GM21576 (cell line): ENCODE measurements around the gene RNH1.

ENCODE experiments used
- ATAC-seq: cut with Tn5 transposase; IDR thresholded peaks from one replicate; pipeline ENCODE4 v1.9.1; 2021; ENCODE audit warnings: mild to moderate bottlenecking, moderate library complexity; ENCODE audit not compliant: unreplicated experiment

RNH1 gene

DNA sequence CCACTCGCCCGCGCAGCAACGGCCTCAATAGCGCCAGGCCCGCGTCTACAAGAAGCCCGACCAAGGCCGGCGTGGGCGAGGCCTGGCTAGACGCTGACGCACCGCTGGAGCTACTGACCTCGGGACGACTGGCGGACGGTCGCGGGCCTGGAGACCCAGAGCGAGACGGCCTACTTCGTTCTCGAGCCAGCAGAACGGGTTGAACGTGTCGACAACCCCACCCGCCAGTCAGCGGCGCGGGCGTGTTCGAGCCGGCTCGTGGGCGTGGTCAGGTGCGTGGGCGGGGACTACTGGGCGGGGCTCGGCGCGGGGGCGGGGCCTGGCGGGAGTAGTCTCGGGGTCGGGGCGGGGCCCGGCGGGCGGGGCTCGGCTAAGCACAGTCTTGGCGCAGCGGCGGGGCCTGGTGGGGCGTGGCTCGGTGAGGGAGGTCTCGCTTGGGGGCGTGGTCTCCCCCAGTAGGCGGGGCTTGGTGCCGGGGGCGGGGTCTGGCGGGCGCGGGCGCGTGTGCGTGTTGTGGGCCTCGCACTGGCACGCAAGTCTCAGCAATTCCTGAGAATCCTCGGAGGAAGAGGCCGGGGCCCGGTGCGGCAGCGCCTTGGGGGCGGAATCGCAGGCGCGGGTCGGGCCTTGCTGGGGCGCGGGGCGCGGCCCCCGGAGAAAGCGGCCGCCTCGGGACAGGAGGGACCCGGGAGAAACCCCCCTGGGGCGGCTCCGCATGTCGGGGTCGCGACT, at the start of gene RNH1:
TSS of gene RNH1 (minus strand) at position 248 of the 732 bp plus-strand sequence. CDS start 5,080 bp downstream, outside the sequence.
- ATAC-seq = peak; percentile 42

DNA sequence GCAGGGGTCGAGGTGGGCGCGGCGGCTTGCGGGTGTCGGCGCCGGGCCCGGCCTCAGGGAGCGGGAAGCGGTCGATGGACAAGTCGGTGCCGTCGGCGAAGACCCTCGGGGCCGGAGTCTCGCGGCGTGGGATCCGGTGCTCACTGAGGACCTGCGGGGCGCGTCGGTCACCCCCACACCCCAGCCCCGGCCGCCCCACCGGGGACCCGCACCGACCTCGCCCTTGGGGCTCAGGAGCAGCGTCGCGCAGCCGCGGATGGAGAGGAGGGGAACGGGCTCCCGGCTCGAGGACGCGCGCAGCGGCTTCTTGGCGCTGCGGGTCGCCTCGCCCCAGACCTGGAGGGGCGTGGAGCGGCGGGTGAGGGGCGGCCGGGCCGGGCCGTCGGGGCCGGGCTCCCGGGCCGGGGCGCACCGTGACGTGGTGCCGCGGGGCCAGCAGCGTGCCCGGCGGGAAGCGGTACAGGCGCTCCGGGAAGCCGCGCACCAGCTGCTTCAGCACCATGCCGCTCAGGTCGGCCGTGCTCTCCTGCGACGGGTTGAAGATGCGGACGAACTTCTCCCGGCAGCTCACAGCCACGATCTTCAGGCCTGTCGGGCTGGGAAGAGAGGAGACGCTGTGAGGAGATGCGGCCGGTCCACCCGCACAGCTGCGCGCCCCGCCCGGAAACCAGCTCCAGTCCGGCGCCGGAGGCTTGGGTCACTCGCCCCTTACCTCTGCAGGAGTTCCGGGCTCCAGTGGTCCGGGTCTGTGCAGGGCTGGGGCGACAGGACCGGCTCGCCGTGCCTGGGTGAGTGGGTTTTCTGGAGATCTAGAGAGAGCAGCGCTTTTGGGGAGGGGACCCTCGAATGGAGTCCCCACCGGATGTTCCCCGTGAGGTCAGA, 49.0 kb upstream of the RNH1 start:
- no peak for ATAC-seq

DNA sequence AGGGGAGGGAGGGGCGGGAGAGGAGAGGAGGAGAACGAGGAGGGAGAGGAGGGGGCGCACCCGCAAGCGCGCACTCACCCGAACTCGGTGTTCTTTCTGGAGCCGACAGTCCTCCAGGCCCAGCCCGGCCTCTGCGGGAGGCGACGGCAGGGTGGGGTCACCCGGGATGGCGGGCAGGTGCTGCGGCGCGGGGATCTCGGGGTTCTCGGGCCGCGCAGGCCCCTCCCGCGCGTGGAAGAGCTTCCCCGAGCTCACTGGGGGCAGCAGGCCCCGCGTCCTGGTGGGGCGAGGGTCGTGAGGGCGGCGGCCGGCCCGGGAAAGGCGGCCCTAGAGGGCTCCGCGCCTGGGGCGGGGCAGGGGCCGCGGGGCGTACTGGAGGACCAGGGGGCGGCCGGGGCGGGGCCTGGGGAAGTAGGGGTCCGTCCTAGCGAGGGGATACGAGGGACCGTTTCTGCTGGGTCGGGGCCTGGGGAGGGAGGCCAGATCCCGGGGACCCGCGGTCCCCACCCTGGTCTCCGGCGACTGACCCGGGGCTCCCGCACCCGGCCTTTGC, 48.3 kb upstream of the RNH1 start:
- ATAC-seq = no peak

DNA sequence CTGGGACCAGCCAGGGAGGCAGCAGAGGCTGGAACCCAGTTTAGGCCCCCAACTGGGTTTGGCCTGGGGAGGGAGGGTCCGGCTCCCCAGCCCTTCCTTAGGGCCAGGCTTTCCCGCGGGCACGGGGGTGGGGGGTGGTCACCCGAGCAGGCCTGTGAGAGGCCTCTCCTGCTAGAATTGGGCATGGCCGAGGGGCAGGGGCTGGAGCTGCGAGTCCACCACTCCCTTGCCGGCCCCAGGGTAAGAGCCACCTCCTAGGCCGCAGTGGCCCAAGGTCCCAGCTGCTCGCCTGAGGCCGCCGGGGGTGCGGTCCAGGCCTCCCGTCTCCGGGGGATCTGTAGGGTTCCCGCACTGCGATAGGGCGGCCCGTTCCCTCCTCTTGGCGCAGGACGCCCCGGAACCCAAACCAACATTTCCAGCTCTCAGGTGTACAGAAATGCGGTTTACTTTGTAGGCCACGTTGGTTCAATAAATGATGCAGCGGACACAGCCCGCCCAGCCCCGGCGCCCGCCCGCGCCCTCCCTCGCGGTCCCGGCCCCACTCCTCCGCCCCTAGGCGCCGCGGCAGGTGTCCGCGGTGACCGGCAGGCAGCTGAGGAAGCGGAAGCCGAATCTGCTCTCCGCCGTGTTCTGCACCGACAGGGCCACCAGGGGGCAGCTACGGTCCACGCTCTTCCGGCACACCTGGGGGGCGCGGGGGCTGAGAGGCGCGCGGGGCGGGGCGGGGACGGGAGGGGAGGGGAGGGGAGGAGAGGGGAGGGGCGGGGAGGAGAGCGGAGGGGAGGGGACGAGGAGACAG, 47.6 kb upstream of the RNH1 start:
- peak; percentile 47 for ATAC-seq

DNA sequence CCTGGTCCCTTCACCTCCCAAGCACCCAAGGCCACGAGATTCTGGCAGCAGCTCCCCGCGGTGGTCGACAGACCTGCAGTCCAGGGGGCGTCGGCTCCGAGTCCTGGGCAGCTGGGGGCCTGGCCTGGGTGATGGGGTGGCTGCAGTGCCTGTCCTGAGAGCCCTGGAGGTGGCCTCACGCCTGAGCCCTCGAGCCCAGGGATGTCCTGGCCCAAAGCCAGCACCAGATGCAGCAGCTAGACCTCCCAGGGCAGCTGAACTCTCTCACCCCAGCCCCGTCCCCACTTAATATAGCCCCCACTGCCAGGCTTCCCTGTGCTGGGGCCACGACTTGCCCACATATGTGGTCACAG, 46.9 kb upstream of the RNH1 start:
- no peak for ATAC-seq

DNA sequence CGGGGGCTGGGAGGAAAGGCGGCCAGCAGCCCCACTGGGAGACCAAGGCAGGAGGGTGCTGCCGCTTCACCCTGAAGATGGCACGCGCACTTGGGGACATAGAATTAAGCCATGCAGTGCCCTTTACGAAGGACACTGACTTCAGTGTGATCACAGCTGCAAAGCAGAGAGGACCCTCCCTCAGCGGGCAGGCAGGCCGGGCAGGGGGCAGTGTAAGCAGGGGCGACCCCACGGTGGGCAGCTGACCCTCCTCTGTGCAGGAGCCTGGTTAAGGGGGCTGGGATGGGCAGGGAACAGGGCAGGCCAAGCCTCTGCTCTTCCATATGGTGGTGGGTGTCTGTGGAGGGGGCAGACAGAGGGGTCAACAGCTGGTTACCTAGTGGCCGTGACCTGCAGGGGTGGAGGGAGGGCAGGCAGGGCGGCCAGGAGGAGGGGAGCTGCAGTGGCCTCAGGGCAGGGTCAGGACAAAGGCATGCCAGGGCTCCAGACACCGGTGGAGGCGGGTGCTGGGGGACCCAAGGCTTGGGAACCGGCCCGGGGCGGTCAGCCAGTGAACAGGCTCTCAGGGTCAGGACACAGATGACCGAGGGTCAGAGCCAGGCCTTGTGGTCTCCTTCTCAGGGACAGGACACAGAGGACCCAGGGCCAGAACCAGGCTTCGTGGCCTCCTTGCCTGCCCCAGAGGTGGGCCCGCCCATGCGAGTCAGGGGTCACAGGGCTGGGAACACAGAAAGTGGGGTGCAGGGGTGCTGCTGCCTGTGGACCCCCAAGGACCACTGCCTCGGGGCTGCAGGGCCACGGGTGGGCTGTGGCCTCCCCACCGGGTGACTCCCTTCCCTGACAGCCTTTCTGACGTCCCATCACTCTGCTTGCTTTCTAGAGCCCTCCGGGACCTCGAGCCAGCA, 46.3 kb upstream of the RNH1 start:
- ATAC-seq = no peak

DNA sequence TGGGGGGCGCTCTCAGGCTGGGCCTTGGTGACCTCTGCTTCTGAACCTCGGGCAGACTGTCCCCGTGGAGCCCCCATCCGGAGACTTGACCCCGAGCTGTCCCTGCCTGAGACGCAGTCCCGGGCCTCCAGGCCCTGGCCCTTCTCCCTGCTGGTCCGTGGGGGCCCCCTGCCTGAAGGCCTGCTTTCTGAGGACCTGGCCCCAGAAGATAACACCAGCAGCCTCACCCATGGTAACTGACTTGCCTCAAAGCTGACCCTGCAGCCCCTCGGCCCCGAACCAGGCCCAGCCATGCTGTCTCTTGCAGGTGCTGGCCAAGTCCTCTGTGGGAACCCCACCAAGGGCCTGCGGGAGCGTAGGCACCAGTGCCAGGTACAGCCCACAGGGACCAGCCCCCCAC, 44.6 kb upstream of the RNH1 start:
- no peak for ATAC-seq

DNA sequence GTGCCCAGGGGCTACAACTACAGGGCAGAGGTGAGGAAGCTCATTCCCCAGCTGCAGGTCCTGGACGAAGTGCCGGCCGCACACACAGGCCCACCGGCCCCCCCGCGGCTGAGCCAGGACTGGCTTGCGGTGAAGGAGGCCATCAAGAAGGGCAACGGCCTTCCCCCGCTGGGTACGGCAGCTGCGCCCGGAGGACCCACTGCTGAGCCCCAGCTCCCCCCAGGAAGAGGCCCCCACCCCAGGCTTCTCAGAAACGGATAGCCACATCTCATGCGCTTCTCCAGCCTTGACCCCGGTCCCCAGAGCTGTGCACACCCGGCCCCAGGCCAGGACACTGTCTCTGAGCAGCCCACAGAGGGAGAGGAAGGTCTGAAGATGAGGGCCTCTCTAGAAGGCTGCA, 44.1 kb upstream of the RNH1 start:
- ATAC-seq = no peak

DNA sequence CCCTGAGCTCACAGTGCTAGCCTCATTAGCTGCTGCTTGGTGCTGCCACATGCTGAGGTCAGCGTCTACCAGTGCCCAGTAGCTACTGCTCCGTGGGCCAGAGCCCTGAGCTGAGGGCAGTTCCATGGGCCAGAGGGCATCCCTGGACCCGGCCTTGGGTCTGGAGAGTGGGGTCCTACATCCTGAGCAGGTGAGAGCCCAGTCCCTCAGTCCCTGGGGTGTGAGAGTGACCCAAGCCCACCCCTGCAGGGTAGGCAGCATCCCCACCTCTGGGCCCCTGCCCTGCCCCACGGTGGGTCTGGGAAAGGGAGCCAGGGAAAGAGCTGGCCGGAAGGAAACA, 43.7 kb upstream of the RNH1 start:
- ATAC-seq = no peak

DNA sequence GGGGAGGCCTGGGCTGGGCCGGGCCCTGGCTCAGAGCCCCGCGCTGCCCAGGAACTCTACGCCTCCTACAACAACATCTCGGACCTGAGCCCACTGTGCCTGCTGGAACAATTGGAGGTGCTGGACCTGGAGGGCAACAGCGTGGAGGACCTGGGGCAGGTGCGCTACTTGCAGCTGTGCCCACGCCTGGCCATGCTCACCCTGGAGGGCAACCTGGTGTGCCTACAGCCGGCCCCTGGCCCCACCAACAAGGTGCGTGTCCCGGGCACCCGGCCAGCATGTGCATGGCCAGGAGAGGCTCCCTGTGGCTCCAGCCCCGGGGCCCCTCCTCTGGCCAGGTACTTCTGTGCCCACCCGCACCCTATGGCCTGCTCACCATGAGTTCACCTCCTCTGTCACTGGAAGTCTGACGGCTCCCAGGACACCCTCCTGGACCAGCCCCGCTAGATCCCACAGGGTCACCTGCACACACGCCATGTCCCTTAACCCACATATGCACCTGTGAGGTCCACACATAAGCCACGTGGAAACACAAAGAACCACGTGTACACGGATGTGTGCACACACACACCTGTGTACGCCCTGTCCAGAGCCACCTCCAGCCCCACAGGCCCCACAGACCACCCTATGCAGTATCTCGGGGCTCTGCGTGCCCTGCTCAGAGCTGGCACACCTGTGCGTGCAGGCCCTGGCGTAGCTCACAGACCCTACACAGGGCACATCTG, 43.1 kb upstream of the RNH1 start:
- no peak for ATAC-seq

DNA sequence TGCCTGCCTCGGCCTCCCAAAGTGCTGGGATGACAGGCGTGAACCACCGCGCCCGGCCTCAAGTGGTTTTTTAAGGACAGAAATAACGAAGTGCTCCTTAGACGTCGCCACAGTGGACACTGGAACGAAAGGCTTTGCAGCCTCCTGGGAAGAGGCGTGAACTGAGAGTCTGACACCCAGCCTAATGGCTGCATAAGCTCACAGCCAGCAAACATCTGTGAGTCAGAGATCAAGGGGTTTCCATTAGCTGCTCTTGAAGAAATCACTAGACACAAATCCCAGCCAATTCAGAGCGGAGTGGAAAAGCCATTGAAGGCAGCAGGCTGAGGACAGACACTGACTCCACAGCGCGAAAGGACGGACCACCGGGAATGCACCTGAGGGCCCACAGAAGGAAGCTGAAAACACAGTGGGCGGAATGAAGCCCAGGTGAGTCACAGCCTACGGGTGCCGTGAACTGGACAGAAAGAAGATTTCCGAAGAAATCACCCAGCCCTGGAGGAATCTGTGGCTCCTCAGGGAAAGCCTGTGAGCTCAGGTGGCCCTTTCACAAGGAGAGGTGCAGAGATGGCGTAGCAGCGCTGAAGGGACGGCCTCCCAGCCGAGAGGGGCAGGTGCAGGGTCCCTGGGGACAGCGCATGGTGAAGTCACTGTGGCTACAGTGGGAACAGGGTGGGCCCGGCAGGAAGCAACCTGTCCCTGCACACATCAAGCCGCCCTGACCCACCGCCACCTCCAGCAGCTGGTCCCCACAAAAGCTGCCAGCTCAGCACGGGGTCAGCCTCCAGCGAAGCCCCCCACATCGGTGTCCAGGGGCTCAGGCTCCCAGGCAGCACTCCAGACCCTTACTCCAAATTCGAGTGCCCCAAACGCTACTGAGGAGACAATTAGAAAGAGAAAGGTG, 41.9 kb upstream of the RNH1 start:
- ATAC-seq = no peak

DNA sequence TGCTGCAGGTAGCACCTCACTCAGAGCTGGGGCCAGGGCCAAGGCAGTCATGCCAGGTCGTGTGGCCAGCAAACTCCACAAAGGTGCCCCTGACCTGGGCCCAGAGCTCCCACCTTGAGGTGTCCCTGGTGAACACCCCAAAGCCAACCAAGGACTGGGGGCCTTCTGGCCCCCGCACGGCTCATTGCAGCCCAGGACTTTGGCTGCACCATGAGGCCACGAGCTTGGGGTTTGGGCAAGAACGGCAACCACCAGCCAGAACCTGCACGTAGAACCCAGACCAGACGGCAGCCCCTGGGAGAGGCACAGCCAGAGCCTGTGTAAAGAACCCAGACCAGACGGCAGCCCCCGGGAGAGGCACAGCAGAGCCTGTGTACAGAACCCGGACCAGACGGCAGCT, 38.1 kb upstream of the RNH1 start:
- no peak for ATAC-seq

DNA sequence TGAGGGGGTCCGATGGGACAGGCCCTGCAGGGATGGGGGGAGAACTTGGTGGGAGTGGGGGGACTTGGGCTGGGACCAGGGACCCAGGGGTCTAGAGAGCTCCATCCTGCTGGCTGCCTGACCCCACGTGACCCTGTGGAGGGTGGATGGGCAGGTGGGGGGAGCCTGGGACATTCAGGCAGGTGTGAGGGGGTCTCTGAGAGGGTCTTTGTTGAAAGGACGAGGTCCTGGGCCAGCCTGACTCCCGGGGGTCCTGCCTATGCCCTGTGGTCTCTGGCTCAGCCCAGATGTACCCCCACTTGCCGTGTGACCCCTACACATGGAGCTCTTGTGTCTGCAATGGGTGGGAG, 37.8 kb upstream of the RNH1 start:
- no peak for ATAC-seq

DNA sequence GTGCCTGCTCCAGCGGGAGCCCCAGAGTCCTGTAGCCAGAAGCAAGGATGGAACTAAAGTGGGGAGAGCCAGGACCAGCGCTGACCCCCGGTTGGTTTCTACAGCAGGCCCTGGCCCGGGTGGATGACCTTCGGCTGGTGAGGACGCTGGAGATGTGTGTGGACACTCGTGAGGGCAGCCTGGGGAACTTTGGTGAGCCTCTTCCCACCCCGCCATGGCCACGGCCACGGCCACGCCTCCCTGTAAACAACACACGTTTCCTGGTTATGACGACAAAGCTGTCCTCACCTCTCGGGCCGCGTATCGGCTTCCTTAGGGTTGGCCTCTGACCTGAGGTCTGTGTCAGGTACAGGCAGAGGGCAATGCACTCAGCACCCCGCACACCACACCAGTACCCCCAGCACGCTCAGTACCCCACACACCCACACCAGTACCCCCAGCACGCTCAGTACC, 34.4 kb upstream of the RNH1 start:
- no peak for ATAC-seq

DNA sequence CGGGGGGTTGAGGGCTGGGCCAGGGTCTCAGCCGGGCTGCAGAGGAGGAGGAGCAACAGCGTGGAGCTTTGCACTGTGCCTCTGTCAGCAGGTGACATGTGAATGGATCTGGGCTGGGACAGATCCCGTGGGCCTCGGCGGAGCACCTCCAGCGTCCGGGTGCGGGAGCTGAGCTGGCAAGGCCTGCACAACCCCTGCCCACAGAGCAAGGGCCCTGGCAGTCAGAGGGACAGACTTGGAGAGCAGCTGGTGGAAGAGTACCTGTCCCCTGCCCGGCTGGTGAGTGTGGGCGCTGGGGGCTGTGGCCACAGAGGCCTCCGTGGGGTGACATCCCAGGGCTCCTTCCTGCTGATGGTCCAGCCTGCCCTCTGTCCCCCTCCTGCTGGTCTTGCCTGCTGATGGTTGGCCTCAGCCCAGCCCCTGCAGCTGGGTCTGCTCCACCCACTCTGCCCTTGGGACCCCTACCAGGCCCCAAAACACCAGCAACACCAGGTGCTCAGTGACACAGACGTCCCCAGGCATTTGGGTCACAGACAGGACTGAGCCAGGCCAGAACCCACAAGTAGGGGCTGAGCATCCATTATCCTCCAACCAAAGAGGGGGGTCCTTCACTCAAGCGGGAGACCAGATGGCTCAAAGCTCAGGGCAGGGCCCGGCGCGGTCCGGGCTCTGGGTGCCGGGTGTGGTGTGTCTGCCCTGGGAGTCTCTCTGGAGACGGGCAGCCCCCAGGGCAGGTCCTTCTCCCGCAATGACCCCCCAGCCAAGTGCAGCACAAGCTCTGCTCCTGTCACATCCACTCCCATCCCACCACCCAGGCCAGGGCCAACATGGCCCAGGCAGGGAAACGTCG, 33.8 kb upstream of the RNH1 start:
- no peak for ATAC-seq

DNA sequence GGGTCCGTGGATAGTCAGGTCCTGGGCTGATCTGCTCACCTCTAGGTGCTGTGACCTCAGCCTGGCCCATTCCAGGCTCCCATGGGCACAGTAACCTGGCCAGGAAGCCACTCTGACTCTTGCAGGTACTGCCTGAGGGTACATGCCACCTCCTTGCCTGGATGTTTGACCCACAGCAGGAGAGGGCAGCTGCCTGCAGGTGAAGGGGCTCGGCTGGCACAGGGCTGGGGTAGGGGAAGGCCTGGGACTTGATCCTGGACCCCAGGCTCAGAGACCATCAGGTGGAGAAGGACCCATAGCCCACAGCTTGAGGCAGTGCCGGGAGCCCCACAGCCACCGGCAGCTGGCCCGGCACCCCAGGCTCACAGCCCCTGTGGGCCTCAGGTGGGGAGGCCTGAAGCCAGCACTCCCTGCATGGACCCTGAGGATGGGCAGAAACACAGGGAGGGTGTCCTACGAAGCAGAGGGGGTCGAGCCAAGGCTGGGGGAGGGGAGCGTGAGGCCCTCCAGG, 33.0 kb upstream of the RNH1 start:
- no peak for ATAC-seq

DNA sequence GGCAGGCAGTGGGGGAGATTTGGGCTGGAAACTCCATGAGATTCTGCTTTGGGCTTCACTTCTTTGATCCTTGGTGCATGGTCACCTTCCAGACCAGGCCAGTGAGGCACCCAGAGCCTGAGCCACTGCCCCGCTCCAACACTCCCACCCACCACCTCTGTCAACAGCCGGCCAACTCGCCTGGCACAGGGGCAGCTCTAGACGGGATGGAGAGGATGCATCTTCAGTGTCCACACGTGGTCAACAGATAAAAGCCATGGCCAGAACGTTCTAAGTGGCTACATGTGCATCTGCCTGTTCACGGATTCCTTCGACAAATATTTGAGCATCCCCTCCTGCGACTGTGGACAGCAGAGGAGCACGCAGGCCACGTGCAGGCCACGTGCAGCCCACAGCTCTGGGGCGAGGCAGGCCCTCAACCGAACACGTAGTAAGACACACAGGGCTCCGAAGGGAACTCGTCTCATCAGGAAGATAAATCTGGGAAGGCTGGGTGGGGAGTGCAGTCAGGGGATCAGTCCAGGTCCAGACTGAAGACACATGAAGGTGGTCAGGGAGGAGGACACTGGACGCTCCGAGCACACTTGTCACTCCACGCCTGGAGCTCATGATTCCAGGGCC, 31.5 kb upstream of the RNH1 start:
- ATAC-seq = no peak
